Smooth muscle cell of the brain vasculature (primary cell): Measurements from ENCODE around the gene TNIK.
"Not testable (repeated sequence)": the region's sequence is repeated elsewhere in the genome, so short reads cannot be mapped to it uniquely, and the experiment has no call there.

Experiments used
- DNase-seq: peaks from one replicate; pipeline ENCODE4 v3.0.0-alpha.2; 2012; ENCODE audit warnings: low read depth, low spot score

Gene TNIK

DNA sequence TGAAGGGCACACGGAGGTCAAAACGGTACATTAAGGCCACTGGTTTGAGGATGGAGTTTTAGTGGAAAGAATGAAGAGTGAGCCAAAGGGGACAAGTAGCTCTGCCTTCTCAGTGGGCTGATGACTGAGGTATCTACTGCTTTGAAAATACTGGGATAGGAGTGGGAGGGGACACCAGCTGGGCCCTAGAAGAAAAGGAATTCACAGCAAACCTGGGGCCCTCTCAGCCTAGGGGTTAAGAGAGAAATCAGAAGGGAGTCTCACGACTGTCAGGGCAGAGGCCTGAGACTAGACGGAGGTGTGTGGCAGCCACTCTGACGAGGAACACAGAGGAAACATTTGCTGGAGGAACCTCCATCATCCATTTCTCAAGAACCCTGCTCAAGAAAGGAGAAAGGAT, 75.1 kb downstream of the TNIK start:
- DNase-seq: no peak

DNA sequence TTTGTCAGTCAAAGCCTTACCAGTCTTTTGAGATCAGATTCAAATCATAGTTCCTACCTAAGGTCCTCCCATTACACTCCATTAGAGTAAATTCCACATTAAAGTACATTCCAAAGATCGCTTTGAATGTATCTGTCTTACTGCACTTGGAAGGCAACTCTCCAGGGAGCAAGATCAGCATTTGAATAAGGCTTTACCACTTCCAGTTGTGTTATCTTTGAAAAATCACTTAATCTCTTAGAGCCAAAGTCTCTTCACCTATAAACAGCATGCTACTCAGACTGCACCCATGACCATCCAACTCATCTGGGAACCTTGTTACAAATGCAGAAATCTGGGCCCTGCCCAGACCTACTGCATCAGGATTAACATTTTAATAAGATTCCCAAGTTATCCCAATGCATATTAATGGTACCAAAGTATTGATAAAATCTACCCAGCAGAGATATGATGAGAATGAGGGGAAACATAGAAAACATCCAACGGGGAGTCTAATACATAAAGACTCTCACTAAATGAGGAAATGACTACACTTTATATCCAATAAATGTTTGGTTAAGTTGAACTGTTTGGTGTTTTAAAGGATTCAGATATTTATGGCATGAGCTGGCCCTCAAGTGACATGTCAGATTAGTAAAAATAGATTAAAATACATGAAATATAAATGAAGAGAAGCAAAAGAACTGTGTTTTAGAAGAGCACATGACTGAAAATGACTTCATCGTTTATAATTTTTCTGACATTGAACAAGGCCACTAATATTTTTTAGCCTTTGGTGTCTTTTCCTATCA, 75.9 kb downstream of the TNIK start:
- no peak for DNase-seq

DNA sequence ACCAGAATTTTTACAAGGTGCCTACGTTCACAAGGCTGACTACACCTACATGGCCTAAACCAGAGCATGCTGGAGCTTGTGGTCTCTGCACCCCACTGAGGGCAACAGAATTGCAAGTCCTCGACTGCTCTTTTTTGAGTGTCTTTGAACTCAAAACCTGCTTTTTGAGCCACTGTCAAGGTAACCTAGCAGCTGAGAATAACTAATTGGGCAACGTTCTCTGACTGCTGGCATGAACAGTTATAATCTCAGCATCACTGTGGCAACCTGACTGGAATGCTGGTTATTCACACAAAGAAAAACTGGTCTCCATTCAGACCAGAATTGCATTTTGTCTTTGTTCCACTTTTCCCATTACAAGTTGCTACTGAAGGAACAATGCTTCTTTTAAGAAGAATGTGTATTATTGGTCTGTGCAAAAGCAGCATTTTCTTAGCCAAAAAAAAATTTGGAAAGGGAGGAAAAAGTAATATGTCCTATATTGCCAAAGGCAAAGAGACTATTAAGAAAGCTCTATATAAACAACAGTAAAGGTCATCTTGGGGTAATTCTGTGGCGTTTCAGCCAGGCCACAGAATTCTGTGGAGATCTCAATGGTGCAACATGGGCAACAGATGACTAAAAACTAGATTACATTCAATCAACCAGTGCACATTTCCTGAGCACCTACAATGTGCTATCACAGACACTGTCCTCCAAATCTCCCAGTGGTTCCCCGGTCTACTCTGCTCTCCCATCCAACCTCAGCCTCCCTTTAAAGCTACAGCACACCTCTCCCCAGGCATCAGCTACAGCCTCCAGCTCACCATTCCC, 76.8 kb downstream of the TNIK start:
- no peak for DNase-seq

DNA sequence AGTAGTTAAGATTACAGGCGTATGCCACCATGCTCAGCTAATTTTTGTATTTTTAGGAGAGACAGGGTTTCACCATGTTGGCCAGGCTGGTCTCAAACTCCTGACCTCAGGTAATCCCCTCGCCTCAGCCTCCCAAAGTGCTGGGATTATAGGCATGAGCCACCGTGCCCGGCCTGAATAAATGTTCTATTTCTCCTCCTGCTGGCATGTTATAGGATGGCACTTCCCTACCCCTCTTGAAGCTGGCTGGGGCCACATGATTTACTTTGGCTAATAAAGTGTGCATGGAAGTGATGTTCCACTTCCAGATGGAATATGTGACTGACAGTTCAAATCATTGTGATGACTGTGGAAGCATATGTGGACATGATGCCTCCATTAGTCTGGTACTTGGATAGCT, 77.9 kb downstream of the TNIK start:
- DNase-seq: not testable (repeated sequence)

DNA sequence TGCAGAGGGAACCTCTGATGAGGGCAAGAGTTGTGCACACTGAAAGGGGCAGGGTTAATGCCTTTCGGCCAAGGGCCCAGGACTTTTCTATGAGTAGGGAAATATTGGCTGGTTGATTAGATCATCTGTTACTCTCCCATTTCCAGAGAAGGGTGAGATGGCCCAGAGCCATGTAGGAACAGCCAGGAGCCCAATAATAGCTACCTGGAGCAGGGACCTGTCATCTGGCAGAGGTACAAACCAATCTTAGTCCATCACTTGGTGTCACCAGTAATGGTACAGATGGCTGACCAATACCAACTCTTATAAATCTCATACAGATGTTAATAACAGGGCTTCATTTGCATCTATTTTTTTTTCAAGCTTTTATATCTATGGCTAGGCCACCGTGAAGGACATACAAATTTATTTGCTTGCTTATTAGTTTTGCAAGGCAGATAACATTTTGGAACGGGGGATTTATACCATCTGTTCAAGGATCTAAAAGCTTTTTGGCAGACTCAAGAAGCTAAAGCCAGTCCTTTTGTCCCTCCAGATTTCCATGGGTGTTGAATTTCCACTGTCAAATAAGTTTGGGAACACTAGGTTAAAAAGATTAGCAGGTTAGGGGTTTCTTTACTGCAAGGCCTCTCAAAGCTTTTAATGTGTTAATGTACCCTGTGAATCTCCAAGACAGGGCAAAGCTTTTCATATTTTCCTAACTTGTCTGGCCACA, 79.3 kb downstream of the TNIK start:
- DNase-seq: no peak

DNA sequence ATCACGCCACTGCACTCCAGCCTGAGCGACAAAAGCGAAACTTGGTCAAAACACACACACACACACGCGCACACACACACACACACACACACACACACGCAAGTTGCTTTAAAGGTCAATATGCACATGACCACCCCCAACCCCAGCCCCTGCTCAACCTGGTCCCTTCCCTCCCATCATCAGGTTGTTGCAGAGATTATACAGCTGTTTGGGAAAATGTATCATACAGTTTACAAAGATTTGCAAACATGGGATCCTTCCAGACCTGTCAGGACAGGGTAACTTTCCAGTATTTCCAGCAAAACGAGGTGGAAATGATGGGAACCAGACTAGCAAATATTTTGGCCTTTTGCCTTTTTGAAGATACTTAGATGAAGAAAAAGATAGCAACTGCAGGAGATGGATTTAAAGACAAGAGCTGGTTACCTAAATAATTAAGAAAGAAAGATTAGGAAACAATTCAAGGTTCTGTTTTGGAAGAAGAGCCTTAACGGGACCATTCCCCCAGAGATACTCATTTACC, 80.2 kb downstream of the TNIK start:
- no peak for DNase-seq

DNA sequence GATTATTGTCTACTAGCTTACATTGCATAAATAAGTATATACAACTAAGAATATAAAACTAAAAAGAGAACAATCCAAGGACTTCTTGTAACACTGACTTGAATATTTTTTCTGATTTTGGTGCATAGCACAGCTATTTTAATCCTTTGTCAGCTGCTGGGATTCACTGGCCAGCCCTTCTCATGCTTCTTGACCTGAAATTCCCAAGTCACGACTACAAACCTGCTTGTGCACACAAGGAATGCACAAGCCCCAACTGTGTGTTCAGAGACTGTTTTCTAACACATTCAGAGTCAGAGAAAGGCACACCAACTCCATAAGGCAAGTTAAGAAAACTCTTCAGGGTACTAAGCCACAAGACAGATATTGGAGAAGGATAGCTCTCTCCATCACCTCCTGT, 80.9 kb downstream of the TNIK start:
- DNase-seq: no peak

DNA sequence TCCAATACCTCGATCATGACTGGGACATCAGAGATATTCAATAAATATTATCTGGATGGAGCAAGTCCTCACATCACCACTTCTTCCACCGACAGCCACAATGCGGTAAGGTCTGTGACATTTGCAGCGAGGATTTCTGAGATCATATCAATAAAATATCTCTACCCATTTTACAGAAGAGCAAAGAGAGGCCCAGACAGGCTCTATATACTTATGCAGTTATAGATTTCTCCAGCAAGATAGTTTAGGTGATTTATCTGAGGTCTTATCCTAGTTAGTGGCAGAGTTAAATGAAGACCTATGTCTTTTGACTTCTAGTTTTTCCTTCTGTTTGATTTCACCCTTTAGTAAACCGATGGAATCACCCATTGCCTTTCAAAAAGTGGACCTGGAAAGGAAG, 81.6 kb downstream of the TNIK start:
- no peak for DNase-seq

DNA sequence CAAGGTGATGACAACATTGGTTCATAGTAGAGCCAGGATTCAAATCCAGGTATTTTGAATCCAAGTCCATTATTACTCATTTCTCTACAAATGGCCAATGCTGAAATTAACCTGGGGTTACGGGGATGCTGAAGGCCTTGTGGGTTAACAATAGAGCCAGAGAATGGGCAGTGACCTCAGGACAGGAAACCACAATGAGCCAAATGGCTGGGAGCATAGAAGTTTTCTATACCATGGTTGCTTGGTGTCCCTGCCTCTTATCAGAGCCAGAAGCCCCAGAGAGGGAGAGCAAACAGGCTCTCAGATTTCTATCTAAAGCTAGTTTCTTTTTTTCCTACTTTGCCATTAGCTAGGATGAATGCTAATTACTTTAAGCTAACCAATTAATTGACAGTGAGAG, 82.3 kb downstream of the TNIK start:
- no peak for DNase-seq

DNA sequence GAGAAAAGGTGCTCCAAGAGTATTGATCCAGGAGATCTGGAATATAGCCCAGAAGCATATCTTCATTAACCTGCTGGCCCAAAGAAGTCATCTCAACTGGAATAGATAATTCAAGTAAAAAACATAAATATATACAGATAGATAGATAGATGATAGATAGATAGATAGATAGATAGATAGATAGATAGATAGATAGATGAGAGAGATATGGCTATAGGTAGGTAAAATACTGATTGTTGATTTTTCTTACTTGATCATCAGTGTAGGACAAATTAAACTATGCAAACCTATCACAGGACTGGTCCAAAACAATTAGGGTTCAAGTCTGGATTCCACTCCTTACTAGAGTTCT, 83.6 kb downstream of the TNIK start:
- DNase-seq: no peak

DNA sequence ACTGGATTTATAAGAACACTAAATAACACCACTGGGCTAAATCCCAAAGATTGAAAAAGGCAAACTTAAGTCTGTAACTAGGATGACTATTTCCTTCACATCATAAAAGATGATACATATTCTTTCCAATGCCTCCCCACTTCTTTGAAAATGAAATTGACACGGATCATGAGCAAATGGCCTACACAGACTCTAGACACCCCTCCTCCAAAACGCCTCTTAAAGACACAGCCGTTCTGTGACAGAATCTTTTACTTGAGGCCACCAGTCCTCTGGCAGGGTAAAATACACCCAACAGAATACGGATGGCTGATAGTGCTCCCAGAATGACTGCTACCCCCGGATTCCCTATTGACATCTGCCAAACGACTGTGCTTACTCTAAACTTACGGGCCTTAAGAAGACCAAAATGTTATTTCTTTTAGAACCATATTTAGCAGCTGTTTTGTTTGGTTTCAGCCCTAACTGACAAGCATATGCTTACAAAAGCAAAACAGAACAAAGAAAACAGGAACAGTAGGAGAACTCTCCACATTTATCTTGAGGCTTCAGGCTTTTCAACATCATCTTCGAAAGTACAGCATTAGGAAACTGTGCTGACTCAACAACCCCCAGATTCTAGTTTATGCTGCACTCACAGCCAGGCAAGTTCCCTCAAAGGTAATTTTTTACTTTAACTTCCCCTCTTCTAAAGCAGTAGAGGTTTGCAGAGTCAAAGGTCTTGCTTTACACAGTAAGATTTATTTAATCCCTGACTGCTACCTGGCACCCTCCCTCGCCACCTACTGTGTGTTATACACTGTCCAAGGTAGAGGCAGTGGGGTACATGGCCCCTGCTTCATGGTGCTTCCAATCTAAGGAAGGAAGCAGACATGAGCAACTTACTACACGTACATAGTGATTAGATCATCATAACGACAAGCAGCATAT, 84.3 kb downstream of the TNIK start:
- no peak for DNase-seq

DNA sequence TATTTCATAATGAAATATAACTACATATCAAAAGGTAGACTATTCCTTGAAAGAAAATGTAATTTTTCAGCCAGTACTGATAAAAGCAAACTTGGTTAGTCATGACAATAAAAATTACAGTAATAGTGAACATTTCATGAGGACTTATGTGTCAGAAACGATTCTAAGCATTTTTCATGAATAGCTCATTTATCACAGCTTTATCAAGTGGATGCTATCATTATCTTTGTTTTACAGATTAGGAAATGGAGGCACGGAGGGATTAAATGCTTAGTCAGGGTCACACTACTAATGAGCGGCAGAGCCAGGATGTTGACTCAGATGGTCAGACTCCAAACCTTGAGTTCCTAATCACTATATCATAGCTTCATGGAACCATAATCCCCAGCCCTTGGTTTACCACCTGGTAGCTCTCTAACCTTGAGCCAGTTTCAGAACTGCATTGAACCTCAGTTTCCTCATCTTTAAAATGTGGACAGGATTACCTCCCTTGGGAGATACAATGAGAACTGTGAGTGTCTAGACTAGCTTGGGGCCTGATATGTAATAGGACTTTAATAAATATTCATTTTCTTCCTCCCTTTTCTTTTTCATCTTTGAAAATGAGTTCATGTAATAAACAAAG, 85.4 kb downstream of the TNIK start:
- no peak for DNase-seq

DNA sequence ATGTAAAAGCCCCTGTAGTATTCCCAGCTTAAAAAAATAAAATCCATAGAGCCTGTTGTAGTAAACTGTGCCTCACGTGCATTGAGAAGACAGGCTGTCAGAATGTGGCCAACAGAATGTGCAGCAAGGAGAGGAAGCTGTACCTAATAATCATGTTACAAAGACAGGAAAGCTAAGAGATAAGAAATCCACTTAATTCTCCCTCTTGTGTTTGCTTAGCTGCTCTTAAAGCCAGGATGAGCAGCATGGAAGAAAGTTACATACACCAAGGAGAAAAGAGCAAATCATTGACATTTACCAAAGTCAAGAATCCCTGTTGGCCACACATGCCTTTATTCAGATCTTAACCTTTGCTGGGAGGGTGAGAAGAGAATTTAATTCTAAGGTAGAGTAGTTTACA, 85.9 kb downstream of the TNIK start:
- no peak for DNase-seq

DNA sequence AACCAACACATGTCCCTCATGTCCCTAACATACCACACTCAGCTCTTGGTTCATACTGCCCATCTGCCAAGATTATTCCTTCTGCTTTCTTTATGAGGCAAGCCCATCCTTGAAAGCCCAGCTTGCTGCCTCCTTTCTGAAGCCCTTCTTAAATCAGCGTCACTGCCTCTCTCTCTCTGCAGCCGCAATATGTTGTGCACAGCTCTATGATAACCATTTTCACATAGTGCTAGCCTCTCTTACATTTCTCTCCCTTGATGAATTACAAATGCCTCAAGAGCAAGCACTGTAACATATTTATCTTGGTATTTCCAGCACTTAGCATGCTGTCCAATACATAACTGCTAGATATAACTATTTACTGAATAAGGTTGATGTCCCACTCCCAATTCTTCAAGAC, 86.5 kb downstream of the TNIK start:
- DNase-seq: no peak

DNA sequence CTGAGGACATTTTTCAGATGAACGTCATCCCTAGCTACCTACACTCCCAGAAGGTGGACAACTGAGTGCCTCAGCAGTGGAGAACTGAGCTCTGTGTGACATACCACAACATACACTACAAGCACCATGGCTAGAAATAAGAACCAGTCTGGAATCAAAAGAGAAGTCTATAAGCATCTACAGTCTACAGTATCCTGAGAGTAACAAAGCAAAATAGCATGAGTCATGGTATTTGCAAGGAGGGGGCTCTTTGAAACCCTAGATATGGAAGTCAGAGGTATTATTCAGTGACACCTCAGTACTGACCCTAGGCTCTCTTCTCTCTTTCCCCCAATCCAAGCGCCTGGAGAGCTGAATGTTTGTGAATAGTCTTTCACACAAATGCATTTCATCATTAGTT, 87.5 kb downstream of the TNIK start:
- no peak for DNase-seq

DNA sequence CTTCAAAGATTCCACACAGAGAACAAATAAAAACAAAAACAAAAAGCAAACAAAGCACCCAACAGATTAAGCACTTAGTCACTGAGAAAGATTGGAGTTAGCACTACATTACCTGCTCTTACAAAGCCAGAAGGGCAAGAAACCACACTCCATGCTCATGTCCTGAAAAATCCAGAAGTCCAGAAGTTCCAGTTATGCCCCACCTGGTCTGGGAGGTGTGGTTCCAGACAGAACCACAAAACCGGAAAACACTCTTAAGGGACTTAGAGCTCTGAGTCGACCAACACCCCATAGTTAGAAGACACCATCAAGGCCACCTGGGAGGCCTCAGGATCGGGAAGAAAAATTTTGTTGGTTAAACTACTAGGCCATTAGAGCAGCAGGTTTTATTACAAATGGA, 88.9 kb downstream of the TNIK start:
- no peak for DNase-seq

DNA sequence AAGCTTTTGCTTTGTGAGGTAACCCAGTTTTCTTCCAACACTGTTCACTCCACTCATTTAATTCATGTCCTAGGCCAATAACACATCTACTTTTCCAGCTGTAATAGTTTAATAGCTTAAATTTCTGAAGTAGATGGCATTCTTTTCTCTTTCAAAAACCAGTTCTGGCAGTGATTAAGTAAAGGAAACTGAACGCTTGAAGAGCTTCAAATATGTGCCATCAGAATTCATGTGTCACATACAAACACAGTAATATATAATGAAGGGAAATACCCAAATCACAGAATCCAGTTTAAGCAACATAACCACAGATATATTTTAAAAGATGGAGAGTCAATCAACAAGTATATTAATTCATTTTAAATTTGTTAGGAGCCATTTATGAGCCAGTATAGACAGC, 91.0 kb downstream of the TNIK start:
- no peak for DNase-seq

DNA sequence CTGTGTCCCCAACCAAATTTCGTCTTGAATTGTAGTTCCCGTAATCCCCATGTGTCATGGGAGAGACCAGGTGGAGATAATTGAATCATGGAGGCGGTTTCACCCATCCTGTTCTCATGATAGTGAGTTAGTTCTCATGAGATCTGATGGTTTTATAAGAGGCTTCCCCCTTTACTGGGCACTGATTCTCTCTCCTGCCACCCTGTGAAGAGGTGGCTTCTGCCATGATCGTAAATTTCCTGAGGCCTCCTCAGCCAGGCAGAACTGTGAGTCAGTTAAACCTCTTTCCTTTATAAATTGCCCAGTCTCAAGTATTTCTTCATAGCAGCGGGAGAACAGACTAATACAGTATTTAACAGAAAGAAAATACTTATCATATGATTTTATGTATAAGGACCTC, 93.5 kb downstream of the TNIK start:
- not testable (repeated sequence) for DNase-seq

DNA sequence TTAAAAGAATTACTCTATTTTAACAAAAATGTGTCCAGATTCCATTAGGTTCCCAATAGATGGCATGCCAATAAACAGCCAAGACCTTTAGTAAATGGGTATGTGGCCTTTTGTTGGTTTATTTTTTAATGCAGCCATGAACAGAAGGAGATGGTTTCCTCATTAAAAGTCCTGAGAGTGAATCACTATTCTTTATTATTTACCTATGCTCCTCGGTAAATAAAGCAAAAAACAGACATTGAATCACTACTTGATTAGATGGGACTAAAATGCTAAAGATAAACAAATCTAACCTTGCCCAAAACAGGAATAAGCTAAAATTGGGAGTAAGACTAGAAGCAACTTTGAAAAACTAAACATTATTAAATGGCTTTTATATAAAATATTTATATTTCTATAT, 94.2 kb downstream of the TNIK start:
- DNase-seq: no peak

DNA sequence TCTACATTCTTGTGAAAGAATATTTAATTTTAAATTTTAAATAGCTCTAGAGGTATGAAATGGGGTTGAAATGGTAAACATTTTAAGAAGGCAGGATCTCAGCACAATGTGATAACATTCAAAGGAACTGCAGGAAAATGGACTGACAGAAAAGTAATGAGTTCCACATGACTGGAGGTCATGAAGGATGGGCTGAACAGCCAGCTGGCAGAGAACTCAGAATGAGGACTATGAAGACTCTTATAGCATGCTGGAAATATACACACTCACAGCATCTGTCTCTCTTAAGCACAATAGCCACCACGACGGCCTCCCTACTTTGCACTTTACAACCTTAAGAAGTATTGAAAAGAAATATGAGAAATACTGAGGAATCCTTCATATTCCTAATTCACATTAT, 94.7 kb downstream of the TNIK start:
- DNase-seq: no peak

DNA sequence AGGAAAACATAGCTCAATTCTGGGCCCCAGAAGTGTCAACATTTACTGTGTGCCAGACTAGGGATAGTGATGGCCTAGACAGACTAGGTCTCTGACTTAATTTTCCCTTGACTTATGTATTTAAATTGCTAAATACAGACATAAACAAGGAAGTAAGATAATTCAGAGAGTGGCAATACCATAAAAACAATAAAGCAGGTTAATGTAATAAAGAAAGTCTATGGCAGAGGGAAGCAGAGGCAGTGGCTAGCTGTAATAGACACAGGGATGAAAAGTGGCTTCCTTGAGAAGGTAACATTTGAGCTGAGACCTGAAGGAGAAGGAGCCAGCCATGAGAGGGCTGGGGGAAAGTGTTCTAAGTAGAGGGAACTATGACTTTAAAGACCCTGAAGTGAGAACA, 95.7 kb downstream of the TNIK start:
- DNase-seq: no peak
